GM15510 (cell line): Measurements from ENCODE around the gene SEPTIN3.

Source experiments
- POLR2A ChIP-seq: IDR thresholded peaks from 3 replicates; pipeline ENCODE4 v1.6.1; 2011; ENCODE audit warnings: borderline replicate concordance; ENCODE audit not compliant: insufficient read length; ENCODE audit errors: extremely low read depth

Gene SEPTIN3

GRCh38 chr22:41952713-41953112 lies 16.5 kb upstream of the SEPTIN3 start:
- TF ChIP-seq POLR2A = no peak

- TF ChIP-seq POLR2A = no peak
Measured at GRCh38 chr22:41957941-41958556, 11.2 kb upstream of the SEPTIN3 start.

- TF ChIP-seq POLR2A = no peak
Measured at GRCh38 chr22:41963453-41964111, 5.7 kb upstream of the SEPTIN3 start.

- TF ChIP-seq POLR2A = no peak
Measured at GRCh38 chr22:41964112-41964491, 5.1 kb upstream of the SEPTIN3 start.

GRCh38 chr22:41966225-41966606 lies 3.0 kb upstream of the SEPTIN3 start:
- no peak for TF ChIP-seq POLR2A

GRCh38 chr22:41966607-41967240 lies 2.5 kb upstream of the SEPTIN3 start:
- no peak for TF ChIP-seq POLR2A

GRCh38 chr22:41968601-41969000 lies 642 bp upstream of the SEPTIN3 start:
- TF ChIP-seq POLR2A = no peak

GRCh38 chr22:41970601-41971000 lies 1.4 kb downstream of the SEPTIN3 start:
- no peak for TF ChIP-seq POLR2A

- TF ChIP-seq POLR2A = no peak
Measured at GRCh38 chr22:41971431-41971830, 2.2 kb downstream of the SEPTIN3 start.

GRCh38 chr22:41974691-41975290 lies 5.5 kb downstream of the SEPTIN3 start:
- no peak for TF ChIP-seq POLR2A

GRCh38 chr22:41975299-41976069 lies 6.2 kb downstream of the SEPTIN3 start:
- TF ChIP-seq POLR2A = no peak

- TF ChIP-seq POLR2A = no peak
Measured at GRCh38 chr22:41976070-41976901, 7.0 kb downstream of the SEPTIN3 start.

- TF ChIP-seq POLR2A = no peak
Measured at GRCh38 chr22:41976961-41977566, 7.8 kb downstream of the SEPTIN3 start.

- TF ChIP-seq POLR2A = no peak
Measured at GRCh38 chr22:41978732-41979131, 9.5 kb downstream of the SEPTIN3 start.
